Endothelial cell of umbilical vein (primary cell): Measurements from ENCODE around the gene C1orf116. TPM values are rescaled to one million over a fixed set of nuclear protein-coding genes. Genes with fewer than 3 reads are reported as not detected.

ENCODE experiments used
- Bru-seq: library from RNA; stranded (reverse); fragments of 400-500 nt; gene quantifications from one replicate; lab custom pipeline; 2021; lab: Mats Ljungman, UMichigan
- BruChase-seq, 2 experiments: library from RNA; stranded (reverse); fragments of 400-500 nt; gene quantifications; one replicate each; lab custom pipeline; 2021; lab: Mats Ljungman, UMichigan
- BruUV-seq: library from RNA; stranded (reverse); fragments of 400-500 nt; replicated peaks from 2 replicates; lab custom pipeline; 2021; lab: Mats Ljungman, UMichigan
- CTCF ChIA-PET: fragments of 300-600, 350-600 bp; sonication (Branson Sonifier 250); formaldehyde crosslinking; loops from one replicate; lab custom pipeline; 2021; ENCODE audit warnings: antibody characterized with exemption, inconsistent platforms; lab: Charles Lee
- POLR2A ChIA-PET: fragments of 300-600, 350-600 bp; sonication (Branson Sonifier 250); formaldehyde crosslinking; loops from one replicate; lab custom pipeline; 2021; ENCODE audit warnings: antibody characterized with exemption, inconsistent platforms; lab: Charles Lee
- DNase-seq: peaks from one replicate; pipeline ENCODE4 v3.0.0-alpha.2; 2011; ENCODE audit warnings: low read depth, low spot score
- FAIRE-seq: peaks from 2 replicates; lab custom pipeline; 2011; peaks lifted over from hg19 to GRCh38; lab: Jason Lieb, UNC
- H2AFZ ChIP-seq: 2 replicates; pipeline ENCODE4 v1.6.0; 2012; ENCODE audit warnings: low read depth, low read length, control low read depth, inconsistent platforms
- H3K27ac ChIP-seq: 2 replicates; pipeline ENCODE4 v1.5.1; 2011; ENCODE audit warnings: low read depth, mild to moderate bottlenecking, control low read depth, low read length, moderate library complexity; ENCODE audit not compliant: insufficient read depth
- H3K27me3 ChIP-seq, 2 experiments: 2 replicates each; pipeline versions ENCODE4 v1.6.0 to v1.6.1; 2011; ENCODE audit warnings: low read length in 2 of 2, mixed read lengths in 1 of 2; ENCODE audit not compliant: control insufficient read depth in 2 of 2, insufficient read depth in 2 of 2
- H3K36me3 ChIP-seq, 2 experiments: 2 replicates in 1 of 2; 3 replicates in 1 of 2; pipeline ENCODE4 v1.5.1; 2011; ENCODE audit warnings: low read length in 2 of 2, mild to moderate bottlenecking in 1 of 2, moderate library complexity in 1 of 2; ENCODE audit not compliant: control insufficient read depth in 2 of 2, insufficient read depth in 2 of 2; ENCODE audit errors: extremely low read depth in 1 of 2
- H3K4me1 ChIP-seq: 3 replicates; pipeline ENCODE4 v1.5.1; 2011; ENCODE audit warnings: mild to moderate bottlenecking, low read length; ENCODE audit not compliant: control insufficient read depth, insufficient read depth; ENCODE audit errors: extremely low read depth
- H3K4me2 ChIP-seq: 2 replicates; pipeline ENCODE4 v1.6.1; 2011; ENCODE audit warnings: low read length, control low read depth, mixed read lengths; ENCODE audit not compliant: insufficient read depth
- H3K4me3 ChIP-seq, 3 experiments: fragments of 200-600 bp in 1 of 3; sonication (generic), shearing (Covaris generic) in 1 of 3; replicated peaks in 1 of 3; 2 replicates each; pipeline ENCODE4 v1.5.1; 2011 to 2016; ENCODE audit warnings: control low read depth in 3 of 3, low read length in 3 of 3, mild to moderate bottlenecking in 2 of 3, inconsistent platforms in 1 of 3, low read depth in 1 of 3, moderate library complexity in 1 of 3; ENCODE audit not compliant: insufficient read depth in 1 of 3
- H3K79me2 ChIP-seq: 2 replicates; pipeline ENCODE4 v1.6.0; 2012; ENCODE audit warnings: low read length, inconsistent platforms; ENCODE audit not compliant: control insufficient read depth, insufficient read depth
- H3K9ac ChIP-seq: replicated peaks from 2 replicates; pipeline ENCODE3; 2011; ENCODE audit warnings: low read length, control low read depth; ENCODE audit not compliant: insufficient read depth; ENCODE audit errors: extremely low read depth
- H3K9me1 ChIP-seq: replicated peaks from 3 replicates; pipeline ENCODE4 v1.6.0; 2011; ENCODE audit warnings: mild to moderate bottlenecking, low read length; ENCODE audit not compliant: control insufficient read depth, insufficient read depth; ENCODE audit errors: extremely low read depth
- H3K9me3 ChIP-seq: replicated peaks from 2 replicates; pipeline ENCODE4 v1.5.1; 2012; ENCODE audit warnings: low read length, inconsistent platforms; ENCODE audit not compliant: control insufficient read depth, insufficient read depth
- H4K20me1 ChIP-seq: replicated peaks from 2 replicates; pipeline ENCODE3; 2011; ENCODE audit warnings: mild to moderate bottlenecking, low read length; ENCODE audit not compliant: control insufficient read depth, insufficient read depth; ENCODE audit errors: extremely low read depth
- CTCF ChIP-seq, 2 donors: IDR thresholded peaks; 1 replicate in 1 of 2; 2 replicates in 1 of 2; pipeline ENCODE4 v1.5.1; 2011; ENCODE audit warnings: low read length in 2 of 2, mild to moderate bottlenecking in 2 of 2, moderate library complexity in 2 of 2, control low read depth in 1 of 2, inconsistent platforms in 1 of 2, low read depth in 1 of 2; ENCODE audit not compliant: insufficient read depth in 1 of 2; ENCODE audit errors: extremely low read depth in 1 of 2
- EZH2 ChIP-seq: IDR thresholded peaks from 2 replicates; pipeline ENCODE4 v1.6.1; 2012; ENCODE audit warnings: borderline replicate concordance, low read depth, mild to moderate bottlenecking, moderate library complexity, low read length, inconsistent platforms; ENCODE audit not compliant: severe bottlenecking
- POLR2AphosphoS5 ChIP-seq: IDR thresholded peaks from 2 replicates; pipeline ENCODE4 v1.6.1; 2012; ENCODE audit warnings: low read depth, mild to moderate bottlenecking, control low read depth, low read length, moderate library complexity; ENCODE audit not compliant: insufficient read depth
- dilution Hi-C: fragments of 300-500 bp; cut with MboI; formaldehyde crosslinking; loops from one replicate; pipeline ENCODE4 v1.15.0; 2019; ENCODE audit warnings: low sequenced_read_pairs; ENCODE audit not compliant: extremely low pct_ligation_motif_present
- intact Hi-C: fragments of 100-400 bp; cut with micrococcal nuclease; formaldehyde crosslinking; loops from one replicate; pipeline ENCODE4 v1.10.0; 2022
- long read RNA-seq: library from polyadenylated mRNA; stranded (forward); transcript quantifications from one replicate; pipeline ENCODE4 v2.0.0, GENCODE V29; 2021
- polyA minus RNA-seq, 3 experiments: library from RNA; depleted of rRNA, polyadenylated mRNA; stranded (reverse); fragments of >200 nt; gene quantifications; 1 replicate in 1 of 3; 2 replicates in 2 of 3; pipeline ENCODE4 v1.2.3, GENCODE V29; 2011
- polyA plus RNA-seq, 4 experiments: library from polyadenylated mRNA; depleted of rRNA in 3 of 4; stranded (reverse) in 3 of 4; unstranded in 1 of 4; fragments of >200 nt; gene quantifications; 2 replicates each; pipeline versions ENCODE4 v1.2.1 to v1.2.3, GENCODE V29; 2011 to 2012; ENCODE audit warnings: missing spikeins in 1 of 4
- total RNA-seq: library from RNA; stranded (reverse); gene quantifications from 2 replicates; pipeline ENCODE4 v1.2.3, GENCODE V29; 2021
- TF ChIP-seq, protein P1 (sequence below): IDR thresholded peaks from 2 replicates; pipeline ENCODE4 v1.6.1; 2011; ENCODE audit not compliant: insufficient read depth, insufficient read length

The C1orf116 gene
- total RNA-seq (0.07 TPM in 1 of 2 replicates, not detected in the other), polyA plus RNA-seq (not detected in 2 replicates), polyA minus RNA-seq (not detected in 2 replicates), Bru-seq, nascent RNA (percentile 23 among the genes with signal in this experiment), BruChase-seq, experiment 1, labeled RNA remaining after a 6-hour chase (percentile 28 among the genes with signal in this experiment), BruChase-seq, experiment 2, labeled RNA remaining after a 2-hour chase (percentile 29 among the genes with signal in this experiment)
- not detected in 2 replicates for polyA plus RNA-seq (2011; cell fraction: cytosol; rRNA removed)
- 0.03 and 0.07 TPM in 2 replicates for polyA plus RNA-seq (2011; cell fraction: nucleus; rRNA removed)
- not detected in 2 replicates for polyA plus RNA-seq (2012)
- polyA minus RNA-seq (2011; cell fraction: cytosol; rRNA and poly(A)+ RNA removed), result not detected
- 0.19 TPM in 1 of 2 replicates, not detected in the other for polyA minus RNA-seq (2011; cell fraction: nucleus; rRNA and poly(A)+ RNA removed)
- long read RNA-seq, result 0 reads

- no TSS peak for BruUV-seq
- no peak within 1 kb of the TSS for H3K4me3 ChIP-seq
- H3K4me2 ChIP-seq, result no peak within 1 kb of the TSS
- H3K27me3 ChIP-seq, result peaks cover 11 to 36% of the 10 kb centered on the region in 2 experiments
- ChIA-PET POLR2A (no interaction called here), CTCF (interaction anchor here (0.7 to 1.2 kb wide), 3 partner anchors 13 to 21 kb away, joined by 3 read pairs; partner anchors contain the start of gene PFKFB2)
- TF ChIP-seq EZH2 (no peak), POLR2AphosphoS5 (no peak), CTCF (IDR thresholded peaks at IDR 0.05; ENCODE audit: extremely low read depth in 1 of 2, insufficient read depth in 1 of 2, low read depth in 1 of 2, low read length in 2 of 2) (no peak)
- TF ChIP-seq, protein P1, sequence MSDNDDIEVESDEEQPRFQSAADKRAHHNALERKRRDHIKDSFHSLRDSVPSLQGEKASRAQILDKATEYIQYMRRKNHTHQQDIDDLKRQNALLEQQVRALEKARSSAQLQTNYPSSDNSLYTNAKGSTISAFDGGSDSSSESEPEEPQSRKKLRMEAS, result no peak
- no peak within 1 kb of the TSS for H3K27ac ChIP-seq
- no peak within 1 kb of the TSS for H3K9ac ChIP-seq
- FAIRE-seq (no peak), DNase-seq (no peak)
- H3K9me3 ChIP-seq, result no peaks in the 10 kb centered on the region
- intact Hi-C loops, result no loop called here
- no peaks in the 10 kb centered on the region for H3K9me1 ChIP-seq
- H2AFZ ChIP-seq, result no peak within 1 kb of the TSS
- no peaks in the 10 kb centered on the region for H3K4me1 ChIP-seq
- no peaks in the 10 kb centered on the region for H3K79me2 ChIP-seq
- no peaks in the 10 kb centered on the region for H4K20me1 ChIP-seq
- H3K36me3 ChIP-seq, result no peaks in the 10 kb centered on the region
- dilution Hi-C loops, result no loop called here
Observed at GRCh38 chr1:207032528-207033017, at the start of gene C1orf116. Gene C1orf116, minus strand, starts transcription at chr1:207032756. Its CDS starts 5,158 bp downstream, at chr1:207027598.
